Gastroesophageal sphincter (tissue), 4 donors: ENCODE measurements around the gene NME4. TPM values are rescaled to one million over a fixed set of nuclear protein-coding genes. Genes with fewer than 3 reads are reported as not detected.

ENCODE experiments used
- ATAC-seq: fragments of 150-250 bp; one replicate; pipeline ENCODE4 v1.9.1; 2016; ENCODE audit warnings: mild to moderate bottlenecking, moderate library complexity
- H3K27ac ChIP-seq, 4 donors: fragments of 200-600 bp; sonication (generic) in 3 of 4; 1 replicate in 3 of 4; 2 replicates in 1 of 4; pipeline ENCODE4 v1.5.1; 2016 to 2019
- H3K27me3 ChIP-seq: fragments of 200-600 bp; sonication (generic); one replicate; pipeline ENCODE4 v1.5.1; 2019
- H3K36me3 ChIP-seq, 2 donors: fragments of 200-600 bp; sonication (generic); one replicate each; pipeline ENCODE4 v1.5.1; 2019; ENCODE audit warnings: control low read depth in 1 of 2
- H3K4me1 ChIP-seq, 3 donors: fragments of 200-600 bp; sonication (generic); 1 replicate in 2 of 3; 2 replicates in 1 of 3; pipeline ENCODE4 v1.5.1; 2016 to 2019; ENCODE audit warnings: control low read depth in 2 of 3
- H3K4me3 ChIP-seq, 2 donors: fragments of 200-600 bp; sonication (generic); one replicate each; pipeline ENCODE4 v1.5.1; 2019; ENCODE audit warnings: mild to moderate bottlenecking in 1 of 2, moderate library complexity in 1 of 2
- H3K9me3 ChIP-seq, 3 donors: fragments of 200-600 bp; sonication (generic); one replicate each; pipeline ENCODE4 v1.5.1; 2017 to 2019; ENCODE audit warnings: control low read depth in 2 of 3
- CTCF ChIP-seq, 4 experiments: fragments of 200-600 bp in 2 of 4; fragments of 450-650 bp in 2 of 4; sonication (generic) in 1 of 4; IDR thresholded peaks; one replicate each; pipeline ENCODE4 v1.5.1; 2017 to 2019; ENCODE audit warnings: antibody characterized with exemption in 4 of 4, mild to moderate bottlenecking in 2 of 4, moderate library complexity in 2 of 4
- EP300 ChIP-seq: sonication (generic); formaldehyde crosslinking; IDR thresholded peaks from one replicate; pipeline ENCODE4 v1.6.1; 2017; ENCODE audit warnings: antibody characterized with exemption, mild to moderate bottlenecking
- POLR2A ChIP-seq, 2 donors: fragments of 450-650 bp; IDR thresholded peaks; one replicate each; pipeline ENCODE4 v1.6.1; 2017; ENCODE audit warnings: antibody characterized with exemption in 2 of 2, mild to moderate bottlenecking in 2 of 2, moderate library complexity in 1 of 2
- POLR2AphosphoS5 ChIP-seq: sonication (generic); formaldehyde crosslinking; IDR thresholded peaks from one replicate; pipeline ENCODE4 v1.6.1; 2017; ENCODE audit warnings: antibody characterized with exemption
- WGBS, 2 donors: methylation state at CpG; one replicate each; pipeline ENCODE4 v1.1.5; 2018; ENCODE audit warnings: low coverage in 1 of 2; 5-methylcytosine and 5-hydroxymethylcytosine counted together
- total RNA-seq, 4 donors: library from RNA; depleted of rRNA; stranded (reverse); fragments of >200 nt; gene quantifications; one replicate each; pipeline ENCODE4 v1.1.0, GENCODE V29; 2016

The NME4 gene
- total RNA-seq, 4 donors from 2014 or later = 61.1 to 169 (median 136) TPM

- peaks cover 0 to 12% of the 10 kb centered on the region in 2 donors for H3K36me3 ChIP-seq
- peak overlapping the region in 3 of 4 donors; percentile 90 to 92 (median 92) for H3K27ac ChIP-seq
- peaks cover 0 to 61% (median 11%) of the 10 kb centered on the region in 3 donors for H3K4me1 ChIP-seq
- no peak for TF ChIP-seq POLR2AphosphoS5
- no peak for TF ChIP-seq POLR2A (IDR thresholded peaks at IDR 0.05)
- TF ChIP-seq EP300 = no peak
- no peak for TF ChIP-seq CTCF (IDR thresholded peaks at IDR 0.05)
- H3K4me3 ChIP-seq = no peak overlapping the region
- no peaks in the 10 kb centered on the region for H3K9me3 ChIP-seq
- no peak for ATAC-seq
- WGBS, 2 donors = 80% methylated on average over 1 of the region's 22 CpGs; no CpG with 5 or more reads in 1 of the 2 donors
- no peaks in the 10 kb centered on the region for H3K27me3 ChIP-seq
Measured at GRCh38 chr16:399340-400019, 2.5 kb downstream of the NME4 start.

GRCh38 chr16:400061-400591, 3.1 kb downstream of the NME4 start:
- TF ChIP-seq POLR2AphosphoS5 (no peak), POLR2A (IDR thresholded peaks at IDR 0.05) (no peak), EP300 (no peak), CTCF (IDR thresholded peaks at IDR 0.05) (no peak)
- no peak for ATAC-seq
- Histone ChIP-seq H3K27me3 (no peaks in the 10 kb centered on the region), H3K4me1 (peaks cover 0 to 61% (median 11%) of the 10 kb centered on the region in 3 donors), H3K4me3 (peak overlapping the region in 1 of 2 donors; percentile 84), H3K36me3 (peaks cover 0 to 12% of the 10 kb centered on the region in 2 donors), H3K27ac (peak overlapping the region in 3 of 4 donors; percentile 89 to 97 (median 90)), H3K9me3 (no peaks in the 10 kb centered on the region)
- 84% methylated on average over 3 of the region's 10 CpGs; no CpG with 5 or more reads in 1 of the 2 donors for WGBS, 2 donors

- H3K36me3 ChIP-seq = peaks cover 0 to 12% of the 10 kb centered on the region in 2 donors
- peak; percentile 57 to 76 for TF ChIP-seq POLR2A (IDR thresholded peaks at IDR 0.05)
- TF ChIP-seq POLR2AphosphoS5 = peak; percentile 57
- no peak for TF ChIP-seq EP300
- TF ChIP-seq CTCF (IDR thresholded peaks at IDR 0.05) = peak in 3 of 4 experiments; percentile 50 to 77 (median 52)
- ATAC-seq = peak; percentile 89
- H3K4me1 ChIP-seq = peaks cover 0 to 50% (median 11%) of the 10 kb centered on the region in 3 donors
- 0 to 4% methylated on average over 1 to 5 of the region's 91 CpGs for WGBS, 2 donors
- H3K9me3 ChIP-seq = no peaks in the 10 kb centered on the region
- H3K4me3 ChIP-seq = peak within 1 kb of the TSS; percentile 83 to 84
- peak within 1 kb of the TSS; percentile 73 to 97 (median 90) for H3K27ac ChIP-seq
- H3K27me3 ChIP-seq = no peaks in the 10 kb centered on the region
Measured at GRCh38 chr16:401468-402348, 4.7 kb downstream of the NME4 start, which contains the start of gene DECR2. DECR2 (plus strand) TSS chr16:401885; CDS start chr16:401964, 79 bp downstream.

GRCh38 chr16:404971-405486, 8.0 kb downstream of the NME4 start:
- H3K4me3 ChIP-seq = no peak overlapping the region
- H3K4me1 ChIP-seq = peaks cover 0 to 26% (median 8%) of the 10 kb centered on the region in 3 donors
- H3K27ac ChIP-seq = no peak overlapping the region
- H3K9me3 ChIP-seq = no peaks in the 10 kb centered on the region
- no peak for ATAC-seq
- H3K36me3 ChIP-seq = peaks cover 0 to 28% of the 10 kb centered on the region in 2 donors
- no peaks in the 10 kb centered on the region for H3K27me3 ChIP-seq
- WGBS, 2 donors = no CpG with 5 or more reads among the region's 12 CpGs
- TF ChIP-seq EP300 = no peak
- no peak for TF ChIP-seq CTCF (IDR thresholded peaks at IDR 0.05)
- TF ChIP-seq POLR2AphosphoS5 = no peak
- TF ChIP-seq POLR2A (IDR thresholded peaks at IDR 0.05) = no peak
